GM18499 (cell line): ENCODE data around the gene CMIP.
"Not testable (repeated sequence)": the region's sequence is repeated elsewhere in the genome, so short reads cannot be mapped to it uniquely, and the experiment has no call there.

Experiments
- ATAC-seq: cut with Tn5 transposase; IDR thresholded peaks from one replicate; pipeline ENCODE4 v1.9.1; 2021; ENCODE audit warnings: moderate number of reproducible peaks; ENCODE audit not compliant: insufficient read depth, unreplicated experiment

CMIP gene

GRCh38 chr16:81444448-81445121 lies at the start of gene CMIP:
TSS of gene CMIP (plus strand) at chr16:81444808.
- ATAC-seq: no peak

- ATAC-seq: no peak
These were observed 49.5 kb upstream of the CMIP start for GRCh38 chr16:81394966-81395655.

DNA sequence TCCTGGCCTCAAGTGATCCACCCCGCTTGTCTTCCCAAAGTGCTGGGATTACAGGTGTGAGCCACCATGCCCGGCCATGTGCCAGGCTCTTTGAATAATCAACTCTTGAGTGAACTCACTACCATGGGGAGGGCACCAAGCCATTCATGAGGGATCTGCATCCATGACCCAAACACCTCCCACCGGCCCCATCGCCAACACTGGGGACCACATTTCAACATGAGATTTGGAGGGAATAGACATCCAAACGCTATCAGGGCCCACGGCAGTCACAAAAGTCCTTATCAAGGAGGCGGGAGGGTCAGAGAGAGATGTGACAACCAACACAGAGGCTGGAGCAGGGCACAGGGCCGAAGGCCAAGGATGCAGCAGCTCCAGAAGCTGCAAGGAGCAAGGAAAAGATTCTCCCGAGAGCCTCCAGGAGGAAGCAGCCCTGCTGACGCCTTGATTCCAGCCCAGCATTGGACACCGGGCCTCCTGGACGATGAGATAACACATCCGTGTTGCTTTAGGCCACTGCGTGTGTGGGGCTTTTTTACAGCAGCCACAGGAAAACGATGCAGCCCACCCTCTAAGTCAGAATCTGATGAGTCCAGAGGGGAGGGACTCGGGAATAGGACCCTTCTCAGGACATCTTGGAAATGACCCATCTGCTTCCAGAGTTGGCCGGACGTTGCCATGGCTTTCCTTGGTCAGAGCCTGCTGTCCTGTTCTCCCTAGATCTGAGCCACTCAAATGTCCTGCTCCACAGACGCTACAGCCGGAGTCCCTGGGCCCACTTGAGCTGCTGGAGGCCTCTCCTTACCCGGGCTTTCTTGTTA lies 47.3 kb upstream of the CMIP start:
- no peak for ATAC-seq

- no peak for ATAC-seq
These were observed 46.6 kb upstream of the CMIP start for GRCh38 chr16:81397879-81398520.

DNA sequence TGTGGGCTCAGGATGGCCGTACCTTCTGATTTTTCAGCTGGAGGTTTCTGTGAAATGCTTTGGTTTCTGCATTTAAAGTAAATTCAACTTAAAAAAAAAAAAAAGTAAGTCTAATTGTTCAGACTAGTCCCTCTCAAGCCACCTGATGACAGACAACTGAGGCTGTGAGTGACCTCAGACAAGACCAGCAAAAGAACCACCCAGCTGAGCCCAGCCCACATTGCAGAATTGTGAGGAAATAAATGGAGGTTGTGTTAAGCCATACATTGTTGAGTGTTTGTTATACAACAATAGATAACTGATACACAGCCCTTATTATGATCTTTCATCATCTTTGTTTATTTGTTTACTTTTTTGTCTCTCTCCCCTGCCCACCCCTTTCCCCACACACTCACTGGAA lies 44.7 kb upstream of the CMIP start:
- no peak for ATAC-seq

DNA sequence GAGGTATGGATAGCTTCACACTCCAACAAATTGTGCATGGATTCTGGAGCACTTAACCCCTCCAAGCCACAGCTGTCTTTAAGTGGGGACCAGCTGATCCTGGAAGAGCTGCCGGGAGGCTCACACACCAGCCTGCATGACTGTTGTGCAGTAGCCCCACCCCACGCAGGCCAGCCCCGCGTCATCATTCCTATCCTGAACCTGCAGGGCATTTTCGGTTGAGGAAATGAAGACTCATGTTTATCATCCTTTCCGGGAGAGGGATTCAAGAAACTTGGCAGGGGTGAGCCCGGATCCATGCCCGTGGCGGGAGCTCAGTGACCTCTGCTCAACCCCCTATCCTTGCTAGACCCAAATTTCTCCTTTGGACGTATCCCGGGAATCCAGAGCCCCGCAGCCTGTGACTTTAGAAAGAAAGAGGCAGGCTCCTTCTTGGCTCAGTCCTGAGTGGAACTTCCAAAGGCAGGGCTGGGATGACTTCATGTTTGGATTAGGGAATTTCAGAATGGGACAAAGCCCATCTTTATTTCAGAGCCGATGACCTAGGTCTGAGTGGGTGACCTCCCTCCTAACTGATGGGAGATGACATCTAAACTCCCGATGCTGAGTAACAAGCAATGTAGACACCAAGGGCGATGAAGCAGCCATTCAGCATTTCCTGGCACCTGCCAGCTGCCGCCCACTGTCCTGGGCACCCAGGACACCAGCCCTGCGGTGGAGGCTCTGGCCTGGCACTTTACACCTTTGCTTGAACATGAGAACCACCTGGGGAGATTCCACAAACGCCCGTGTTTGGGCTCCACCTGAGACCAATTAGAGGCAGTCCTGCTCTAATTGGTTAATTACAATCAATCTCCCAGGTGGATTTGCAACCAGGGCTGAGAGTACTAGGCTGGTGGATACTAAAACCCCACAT lies 43.3 kb upstream of the CMIP start:
- ATAC-seq: no peak

DNA sequence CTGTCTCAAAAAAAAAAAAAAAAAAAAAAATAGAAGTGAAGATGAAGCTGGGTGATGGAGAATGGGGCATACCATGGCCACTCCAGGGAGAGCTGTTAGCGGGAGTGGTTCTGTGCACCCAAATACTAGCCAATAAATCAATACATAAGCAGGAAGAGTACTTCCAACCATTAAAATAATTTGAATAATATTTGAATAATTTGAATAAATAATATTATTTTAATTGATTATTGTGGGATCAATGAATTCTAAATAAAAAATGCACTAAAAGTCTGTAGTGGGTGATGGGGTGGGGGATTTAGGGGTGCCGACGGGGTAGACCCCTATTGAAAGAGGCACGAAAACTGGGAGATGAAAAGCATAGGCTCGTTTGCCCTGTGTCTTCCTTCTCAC lies 41.4 kb upstream of the CMIP start:
- no peak for ATAC-seq

- ATAC-seq: no peak
These were observed 40.8 kb upstream of the CMIP start for GRCh38 chr16:81403601-81404391.

DNA sequence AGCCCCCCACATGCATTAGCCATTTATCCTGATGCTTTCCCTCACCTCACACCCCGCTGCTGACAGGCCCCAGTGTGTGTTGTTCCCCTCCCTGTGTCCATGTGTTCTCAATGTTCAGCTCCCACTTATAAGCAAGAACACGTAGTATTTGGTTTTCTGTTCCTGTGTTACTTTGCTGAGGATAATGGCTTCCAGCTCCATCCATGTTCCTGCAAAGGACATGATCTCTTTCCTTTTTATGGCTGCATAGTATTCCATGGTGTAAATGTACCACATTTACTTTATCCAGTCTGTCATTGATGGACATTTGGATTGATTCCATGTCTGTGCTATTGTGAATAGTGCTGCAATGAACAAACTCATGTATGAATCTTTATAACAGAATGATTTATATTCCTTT lies 39.6 kb upstream of the CMIP start:
- not testable (repeated sequence) for ATAC-seq

GRCh38 chr16:81405702-81406113 lies 38.9 kb upstream of the CMIP start:
- no peak for ATAC-seq

GRCh38 chr16:81408409-81408950 lies 36.1 kb upstream of the CMIP start:
- no peak for ATAC-seq

GRCh38 chr16:81409016-81409556 lies 35.5 kb upstream of the CMIP start:
- ATAC-seq: no peak

- no peak for ATAC-seq
These were observed 33.8 kb upstream of the CMIP start for GRCh38 chr16:81410643-81411293.

DNA sequence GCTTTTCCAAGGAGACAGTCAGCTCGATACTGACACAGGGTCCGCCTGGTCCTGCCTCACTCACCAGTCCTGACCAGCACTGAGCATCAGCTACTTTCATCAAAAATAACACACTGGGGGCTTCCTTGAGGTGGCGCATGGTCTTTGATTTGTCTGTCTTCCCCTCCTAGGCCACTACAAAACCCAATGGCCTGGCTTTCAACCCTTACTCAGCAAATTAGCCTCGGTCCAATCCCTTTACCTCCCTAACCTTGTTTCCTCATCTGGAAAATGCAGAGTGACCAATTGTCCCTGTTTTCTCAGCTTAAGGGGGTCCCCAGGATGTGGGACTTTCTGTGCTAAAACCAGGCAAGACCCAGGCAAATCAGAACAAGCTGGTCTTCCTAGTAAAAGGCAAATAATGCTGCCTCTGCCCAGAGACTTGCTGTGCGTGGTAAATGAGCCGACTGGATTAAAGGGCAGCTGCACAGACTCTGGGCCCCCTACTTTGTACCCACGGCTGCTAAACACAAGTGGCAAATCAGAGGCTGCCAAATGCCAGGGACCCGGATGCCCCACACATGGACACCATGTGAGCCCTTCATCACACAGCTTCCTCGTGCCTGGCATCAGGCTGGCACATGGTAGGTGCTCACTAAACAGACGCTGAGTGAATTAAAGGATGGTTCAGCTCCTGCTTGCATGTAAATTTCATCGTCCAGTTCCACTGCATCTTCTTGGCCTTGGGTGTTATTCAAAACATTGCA lies 31.2 kb upstream of the CMIP start:
- no peak for ATAC-seq

DNA sequence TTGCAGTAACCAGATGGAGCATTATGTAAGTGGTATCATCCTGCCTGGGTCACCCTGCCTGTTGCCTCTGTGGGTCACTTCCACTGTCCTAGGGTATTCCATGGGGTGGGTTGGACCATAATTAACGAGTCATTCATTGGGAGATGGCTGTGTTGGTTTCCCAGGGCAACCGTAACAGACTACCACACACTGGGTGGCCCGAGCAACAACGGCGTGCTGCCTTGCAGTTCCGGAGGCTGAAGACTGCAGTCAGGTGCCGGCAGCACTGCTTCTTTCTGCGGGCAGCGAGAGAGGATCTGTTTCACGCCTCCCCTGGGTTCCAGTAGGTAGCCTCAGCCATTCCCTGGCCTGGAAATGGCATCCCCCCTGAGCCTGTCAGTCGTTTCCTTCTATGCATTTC lies 28.9 kb upstream of the CMIP start:
- no peak for ATAC-seq

DNA sequence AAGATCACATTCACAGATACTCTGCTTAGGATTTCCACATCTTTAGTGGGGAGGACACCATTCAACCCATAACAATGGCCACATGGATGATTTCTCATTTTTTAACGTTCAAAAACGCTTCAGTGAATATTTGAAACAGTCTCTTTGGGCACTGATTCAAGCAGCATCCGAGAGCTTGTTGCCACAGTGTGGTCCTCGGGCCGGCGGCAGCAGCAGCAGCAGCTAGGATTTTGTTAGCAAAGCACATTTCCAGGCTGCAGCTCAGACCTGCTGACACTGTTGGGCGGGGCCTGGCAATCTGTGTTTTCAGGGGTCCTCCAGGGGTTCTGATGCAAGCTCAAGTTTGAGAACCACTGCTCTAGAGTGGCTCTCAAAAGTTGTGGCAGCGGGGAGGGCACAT lies 27.9 kb upstream of the CMIP start:
- no peak for ATAC-seq

GRCh38 chr16:81417210-81417609 lies 27.4 kb upstream of the CMIP start:
- ATAC-seq: no peak
